ENCODE data around the gene HOXB8. TPM values are rescaled to one million over a fixed set of nuclear protein-coding genes. Genes with fewer than 3 reads are reported as not detected.

Gene HOXB8
- 0.57 and 1.6 TPM in 2 replicates for total RNA-seq
- 0.31 and 1.3 TPM in 2 replicates for polyA plus RNA-seq

GRCh38 chr17:48615047-48615962 is at the start of gene HOXB8:
HOXB8 (minus strand) TSS chr17:48615292; CDS start chr17:48614704, 588 bp downstream.
- H3K27ac ChIP-seq, result no peak within 1 kb of the TSS
- no peak for DNase-seq (ENCODE audit: low spot score)
- H4K20me1 ChIP-seq (ENCODE audit: insufficient read depth, poor library complexity, severe bottlenecking), result no peaks in the 10 kb centered on the region
- no peaks in the 10 kb centered on the region for H3K9me3 ChIP-seq (ENCODE audit: low read depth)
- peaks cover 6% of the 10 kb centered on the region for H3K4me1 ChIP-seq (ENCODE audit: insufficient read depth)
- peaks cover 94% of the 10 kb centered on the region for H3K27me3 ChIP-seq
- no peak within 1 kb of the TSS for H3K4me3 ChIP-seq
- no peaks in the 10 kb centered on the region for H3K36me3 ChIP-seq (replicated peaks; ENCODE audit: insufficient read depth, low read depth)
- 9% methylated on average over 40 of the region's 41 CpGs for WGBS (ENCODE audit: low lambda C conversion rate, missing lambda C conversion rate)
- H3K79me2 ChIP-seq, result no peaks in the 10 kb centered on the region
- TF ChIP-seq EZH2 (IDR thresholded peaks at IDR 0.05; ENCODE audit: borderline replicate concordance) (peak; percentile 72), EZH2phosphoT487 (IDR thresholded peaks at IDR 0.05; ENCODE audit: low read depth, severe bottlenecking, unreplicated experiment) (no peak)
- TF ChIP-seq, protein P1, sequence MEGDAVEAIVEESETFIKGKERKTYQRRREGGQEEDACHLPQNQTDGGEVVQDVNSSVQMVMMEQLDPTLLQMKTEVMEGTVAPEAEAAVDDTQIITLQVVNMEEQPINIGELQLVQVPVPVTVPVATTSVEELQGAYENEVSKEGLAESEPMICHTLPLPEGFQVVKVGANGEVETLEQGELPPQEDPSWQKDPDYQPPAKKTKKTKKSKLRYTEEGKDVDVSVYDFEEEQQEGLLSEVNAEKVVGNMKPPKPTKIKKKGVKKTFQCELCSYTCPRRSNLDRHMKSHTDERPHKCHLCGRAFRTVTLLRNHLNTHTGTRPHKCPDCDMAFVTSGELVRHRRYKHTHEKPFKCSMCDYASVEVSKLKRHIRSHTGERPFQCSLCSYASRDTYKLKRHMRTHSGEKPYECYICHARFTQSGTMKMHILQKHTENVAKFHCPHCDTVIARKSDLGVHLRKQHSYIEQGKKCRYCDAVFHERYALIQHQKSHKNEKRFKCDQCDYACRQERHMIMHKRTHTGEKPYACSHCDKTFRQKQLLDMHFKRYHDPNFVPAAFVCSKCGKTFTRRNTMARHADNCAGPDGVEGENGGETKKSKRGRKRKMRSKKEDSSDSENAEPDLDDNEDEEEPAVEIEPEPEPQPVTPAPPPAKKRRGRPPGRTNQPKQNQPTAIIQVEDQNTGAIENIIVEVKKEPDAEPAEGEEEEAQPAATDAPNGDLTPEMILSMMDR (IDR thresholded peaks at IDR 0.05; ENCODE audit: poor library complexity), result no peak
- peak within 1 kb of the TSS; percentile 20 for H2AFZ ChIP-seq
- no peaks in the 10 kb centered on the region for H3K9me2 ChIP-seq (replicated peaks; ENCODE audit: insufficient read depth)
- peak within 1 kb of the TSS; percentile 78 for H3K4me2 ChIP-seq

DNA sequence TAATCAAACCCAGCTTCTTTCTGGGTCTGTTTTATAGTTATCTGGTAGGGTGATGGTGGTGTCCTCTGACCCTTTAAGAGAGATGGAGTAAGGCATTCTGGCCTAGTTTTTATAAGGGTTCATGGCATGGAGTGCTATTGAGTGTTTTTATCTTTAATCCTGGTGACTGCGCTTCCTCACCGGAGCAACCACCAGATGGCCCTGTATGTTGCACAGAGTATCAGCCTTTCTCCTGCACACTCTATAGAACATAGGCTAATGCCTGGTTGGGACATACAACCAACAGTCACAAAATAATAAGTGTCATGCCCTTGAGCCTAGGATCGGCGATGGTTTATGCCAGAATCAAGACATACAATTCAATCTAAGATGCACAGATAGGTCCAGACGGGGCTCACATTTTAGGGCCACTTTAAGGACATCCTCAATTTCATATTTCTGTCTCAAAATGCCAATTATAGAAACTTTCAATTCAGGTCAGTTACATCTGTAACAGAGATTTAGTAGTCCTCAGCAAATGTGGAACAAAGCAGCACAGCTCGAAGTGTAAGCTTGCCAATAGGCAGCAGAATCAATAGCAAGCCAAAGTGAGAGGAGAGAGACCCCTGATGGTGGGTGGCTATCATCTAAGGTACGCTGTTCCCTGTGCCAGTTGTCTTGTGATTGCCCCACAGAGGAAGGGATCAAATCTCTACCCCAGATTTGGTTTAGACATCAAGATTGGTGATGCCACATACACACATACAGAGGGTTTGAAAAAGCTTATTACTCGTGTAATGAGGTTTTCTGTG is 48.2 kb upstream of the HOXB8 start:
- Histone ChIP-seq H3K4me1 (ENCODE audit: insufficient read depth) (no peaks in the 10 kb centered on the region), H4K20me1 (ENCODE audit: insufficient read depth, poor library complexity, severe bottlenecking) (no peaks in the 10 kb centered on the region), H3K9me2 (replicated peaks; ENCODE audit: insufficient read depth) (no peaks in the 10 kb centered on the region), H3K27ac (no peak overlapping the region), H2AFZ (no peak overlapping the region), H3K4me3 (no peak overlapping the region), H3K4me2 (no peak overlapping the region), H3K27me3 (peaks cover 6% of the 10 kb centered on the region), H3K9me3 (ENCODE audit: low read depth) (no peaks in the 10 kb centered on the region), H3K79me2 (no peaks in the 10 kb centered on the region), H3K36me3 (replicated peaks; ENCODE audit: insufficient read depth, low read depth) (no peaks in the 10 kb centered on the region)
- TF ChIP-seq EZH2 (IDR thresholded peaks at IDR 0.05; ENCODE audit: borderline replicate concordance) (no peak), EZH2phosphoT487 (IDR thresholded peaks at IDR 0.05; ENCODE audit: low read depth, severe bottlenecking, unreplicated experiment) (no peak)
- TF ChIP-seq, protein P1 (IDR thresholded peaks at IDR 0.05; ENCODE audit: poor library complexity), result peak; percentile 4
- 72% methylated on average over 8 of the region's 8 CpGs for WGBS (ENCODE audit: low lambda C conversion rate, missing lambda C conversion rate)
- DNase-seq (ENCODE audit: low spot score), result no peak

DNA sequence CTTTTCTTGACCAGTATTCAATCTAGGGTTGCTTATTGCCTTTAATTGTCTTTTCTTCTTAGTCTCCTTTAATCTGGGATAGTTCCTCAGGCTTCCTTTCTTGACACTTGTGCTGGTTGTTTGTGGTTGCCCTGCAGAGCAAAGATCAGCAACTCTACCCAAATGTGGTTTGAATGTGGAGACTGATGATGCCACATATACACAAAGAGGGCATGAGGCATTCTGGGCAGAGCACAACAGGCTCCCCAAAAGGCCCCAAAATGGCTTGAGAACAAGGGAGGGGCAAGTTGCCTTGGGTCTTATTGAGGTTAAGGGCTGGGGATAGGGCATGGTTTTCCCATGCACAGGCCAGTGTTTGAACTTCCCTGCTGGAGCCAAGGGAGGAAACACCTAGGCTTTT is 40.8 kb upstream of the HOXB8 start:
- H3K4me3 ChIP-seq, result no peak overlapping the region
- H4K20me1 ChIP-seq (ENCODE audit: insufficient read depth, poor library complexity, severe bottlenecking), result no peaks in the 10 kb centered on the region
- no peaks in the 10 kb centered on the region for H3K9me2 ChIP-seq (replicated peaks; ENCODE audit: insufficient read depth)
- no peak for DNase-seq (ENCODE audit: low spot score)
- H3K27ac ChIP-seq, result no peak overlapping the region
- no peak overlapping the region for H2AFZ ChIP-seq
- H3K4me2 ChIP-seq, result no peak overlapping the region
- no peaks in the 10 kb centered on the region for H3K79me2 ChIP-seq
- no peaks in the 10 kb centered on the region for H3K4me1 ChIP-seq (ENCODE audit: insufficient read depth)
- H3K27me3 ChIP-seq, result peaks cover 15% of the 10 kb centered on the region
- TF ChIP-seq EZH2 (IDR thresholded peaks at IDR 0.05; ENCODE audit: borderline replicate concordance) (no peak), EZH2phosphoT487 (IDR thresholded peaks at IDR 0.05; ENCODE audit: low read depth, severe bottlenecking, unreplicated experiment) (no peak)
- TF ChIP-seq, protein P1 (IDR thresholded peaks at IDR 0.05; ENCODE audit: poor library complexity), result no peak
- H3K36me3 ChIP-seq (replicated peaks; ENCODE audit: insufficient read depth, low read depth), result no peaks in the 10 kb centered on the region
- H3K9me3 ChIP-seq (ENCODE audit: low read depth), result no peaks in the 10 kb centered on the region

Measured in hepatocyte (in vitro differentiated cells).